Neural progenitor cell (in vitro differentiated cells): ENCODE results near the gene ASTN1.

Source experiments
- EZH2 ChIP-seq: fragments of 200-600 bp; sonication (generic); IDR thresholded peaks from 2 replicates; pipeline ENCODE4 v1.6.1; 2017; ENCODE audit warnings: antibody characterized with exemption, mild to moderate bottlenecking, moderate library complexity
- TF ChIP-seq, protein P1 (sequence below): fragments of 200-600 bp; sonication (generic); IDR thresholded peaks from 2 replicates; pipeline ENCODE4 v1.5.1; 2017; ENCODE audit warnings: antibody characterized with exemption, mild to moderate bottlenecking

DNA sequence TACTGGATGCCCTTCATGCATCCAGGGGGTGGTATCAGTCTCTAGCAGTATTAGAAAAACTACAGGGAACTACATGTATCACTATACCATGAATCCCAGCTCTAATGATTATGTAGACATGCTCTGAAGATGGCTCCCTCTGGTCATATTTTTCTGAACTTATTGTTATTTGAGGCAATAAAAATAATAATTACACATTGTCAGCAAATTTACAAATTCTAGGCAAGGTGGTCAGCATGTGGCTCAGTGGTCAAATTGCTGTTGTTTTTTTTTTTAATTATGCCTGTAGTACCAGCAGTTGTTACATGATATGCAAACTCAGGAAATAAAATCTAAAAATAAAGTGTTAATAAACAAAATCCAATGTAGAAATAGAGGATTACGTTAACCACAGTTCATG is 22.5 kb downstream of the ASTN1 start:
- TF ChIP-seq, protein P1, sequence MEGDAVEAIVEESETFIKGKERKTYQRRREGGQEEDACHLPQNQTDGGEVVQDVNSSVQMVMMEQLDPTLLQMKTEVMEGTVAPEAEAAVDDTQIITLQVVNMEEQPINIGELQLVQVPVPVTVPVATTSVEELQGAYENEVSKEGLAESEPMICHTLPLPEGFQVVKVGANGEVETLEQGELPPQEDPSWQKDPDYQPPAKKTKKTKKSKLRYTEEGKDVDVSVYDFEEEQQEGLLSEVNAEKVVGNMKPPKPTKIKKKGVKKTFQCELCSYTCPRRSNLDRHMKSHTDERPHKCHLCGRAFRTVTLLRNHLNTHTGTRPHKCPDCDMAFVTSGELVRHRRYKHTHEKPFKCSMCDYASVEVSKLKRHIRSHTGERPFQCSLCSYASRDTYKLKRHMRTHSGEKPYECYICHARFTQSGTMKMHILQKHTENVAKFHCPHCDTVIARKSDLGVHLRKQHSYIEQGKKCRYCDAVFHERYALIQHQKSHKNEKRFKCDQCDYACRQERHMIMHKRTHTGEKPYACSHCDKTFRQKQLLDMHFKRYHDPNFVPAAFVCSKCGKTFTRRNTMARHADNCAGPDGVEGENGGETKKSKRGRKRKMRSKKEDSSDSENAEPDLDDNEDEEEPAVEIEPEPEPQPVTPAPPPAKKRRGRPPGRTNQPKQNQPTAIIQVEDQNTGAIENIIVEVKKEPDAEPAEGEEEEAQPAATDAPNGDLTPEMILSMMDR: no peak
- TF ChIP-seq EZH2: no peak
